ENCODE data around the gene CD7. TPM values are rescaled to one million over a fixed set of nuclear protein-coding genes. Genes with fewer than 3 reads are reported as not detected.
A peak's percentile ranks its signal among the peaks of the same experiment; 100 is the strongest.

CD7 gene
- total RNA-seq, 1 experiment from 2014 or later: not detected

GRCh38 chr17:82320140-82320840, 2.9 kb upstream of the CD7 start:
- Mint-ChIP-seq H3K9me3 (ENCODE audit: low read depth, unreplicated experiment) (no peaks in the 10 kb centered on the region), H3K4me3 (ENCODE audit: low read depth, unreplicated experiment) (no peak overlapping the region), H3K27me3 (ENCODE audit: unreplicated experiment) (peaks cover 36% of the 10 kb centered on the region), H3K27ac (ENCODE audit: unreplicated experiment) (peak overlapping the region; percentile 50), H3K36me3 (ENCODE audit: insufficient read depth, unreplicated experiment) (peaks cover 7% of the 10 kb centered on the region), H3K4me1 (ENCODE audit: low read depth, unreplicated experiment) (peaks cover 14% of the 10 kb centered on the region)
- intact Hi-C loops (cut with micrococcal nuclease; ENCODE audit: unreplicated experiment): loop anchor here (10.0 kb wide), 1 partner anchor 75 kb away; no protein-coding TSS in a partner anchor
- TF ChIP-seq CTCF (IDR thresholded peaks at IDR 0.05; ENCODE audit: unreplicated experiment): no peak
- no TSS peak for BruUV-seq (replicated peaks)
- CTCF ChIA-PET: no interaction called here
- no peak for DNase-seq

- no peak for TF ChIP-seq CTCF (IDR thresholded peaks at IDR 0.05; ENCODE audit: unreplicated experiment)
- intact Hi-C loops (cut with micrococcal nuclease; ENCODE audit: unreplicated experiment): loop anchor here (10.0 kb wide), 1 partner anchor 75 kb away; no protein-coding TSS in a partner anchor
- BruUV-seq (replicated peaks): no TSS peak
- no peak overlapping the region for H3K4me3 Mint-ChIP-seq (ENCODE audit: low read depth, unreplicated experiment)
- no peak for DNase-seq
- peaks cover 7% of the 10 kb centered on the region for H3K36me3 Mint-ChIP-seq (ENCODE audit: insufficient read depth, unreplicated experiment)
- CTCF ChIA-PET: no interaction called here
- peaks cover 14% of the 10 kb centered on the region for H3K4me1 Mint-ChIP-seq (ENCODE audit: low read depth, unreplicated experiment)
- no peaks in the 10 kb centered on the region for H3K9me3 Mint-ChIP-seq (ENCODE audit: low read depth, unreplicated experiment)
- H3K27ac Mint-ChIP-seq (ENCODE audit: unreplicated experiment): no peak overlapping the region
- peaks cover 43% of the 10 kb centered on the region for H3K27me3 Mint-ChIP-seq (ENCODE audit: unreplicated experiment)
These were observed 2.2 kb upstream of the CD7 start for GRCh38 chr17:82319619-82320062.

- Mint-ChIP-seq H3K36me3 (ENCODE audit: insufficient read depth, unreplicated experiment) (peaks cover 7% of the 10 kb centered on the region), H3K4me1 (ENCODE audit: low read depth, unreplicated experiment) (peaks cover 14% of the 10 kb centered on the region), H3K4me3 (ENCODE audit: low read depth, unreplicated experiment) (no peak overlapping the region), H3K9me3 (ENCODE audit: low read depth, unreplicated experiment) (no peaks in the 10 kb centered on the region), H3K27me3 (ENCODE audit: unreplicated experiment) (peaks cover 50% of the 10 kb centered on the region), H3K27ac (ENCODE audit: unreplicated experiment) (no peak overlapping the region)
- CTCF ChIA-PET: no interaction called here
- intact Hi-C loops (cut with micrococcal nuclease; ENCODE audit: unreplicated experiment): no loop called here
- TF ChIP-seq CTCF (IDR thresholded peaks at IDR 0.05; ENCODE audit: unreplicated experiment): no peak
- no peak for DNase-seq
- BruUV-seq (replicated peaks): no TSS peak
These were observed 1.6 kb upstream of the CD7 start for GRCh38 chr17:82318772-82319606.

GRCh38 chr17:82318169-82318498, 726 bp upstream of the CD7 start:
- TF ChIP-seq CTCF (IDR thresholded peaks at IDR 0.05; ENCODE audit: unreplicated experiment): no peak
- intact Hi-C loops (cut with micrococcal nuclease; ENCODE audit: unreplicated experiment): no loop called here
- Mint-ChIP-seq H3K9me3 (ENCODE audit: low read depth, unreplicated experiment) (no peaks in the 10 kb centered on the region), H3K27ac (ENCODE audit: unreplicated experiment) (no peak overlapping the region), H3K27me3 (ENCODE audit: unreplicated experiment) (peaks cover 50% of the 10 kb centered on the region), H3K4me1 (ENCODE audit: low read depth, unreplicated experiment) (peaks cover 14% of the 10 kb centered on the region), H3K4me3 (ENCODE audit: low read depth, unreplicated experiment) (no peak overlapping the region), H3K36me3 (ENCODE audit: insufficient read depth, unreplicated experiment) (peaks cover 7% of the 10 kb centered on the region)
- no peak for DNase-seq
- no TSS peak for BruUV-seq (replicated peaks)
- CTCF ChIA-PET: no interaction called here

Measured in Calu3 (cell line).